Measurements from ENCODE around the gene SLC6A1.

SLC6A1 gene

GRCh38 chr3:10950476-10951294, 41.9 kb upstream of the SLC6A1 start:
- TF ChIP-seq CTCF (IDR thresholded peaks at IDR 0.05; ENCODE audit: insufficient read depth, low read length) (peak; percentile 55), SPI1 (IDR thresholded peaks at IDR 0.05; ENCODE audit: borderline replicate concordance, low read depth) (no peak), REST (IDR thresholded peaks at IDR 0.05; ENCODE audit: insufficient replicate concordance, low read depth) (no peak), GABPA (IDR thresholded peaks at IDR 0.05; ENCODE audit: low read depth) (no peak)

GRCh38 chr3:10951295-10951926, 41.1 kb upstream of the SLC6A1 start:
- Histone ChIP-seq H3K27ac (replicated peaks) (no peak overlapping the region), H3K4me3 (replicated peaks; ENCODE audit: insufficient read depth, low read length) (no peak overlapping the region), H3K27me3 (ENCODE audit: insufficient read depth, poor library complexity, severe bottlenecking) (no peaks in the 10 kb centered on the region)
- DNase-seq (ENCODE audit: low read depth in 1 of 2, low spot score in 1 of 2), result no peak
- no peak for TF ChIP-seq CTCF (IDR thresholded peaks at IDR 0.05; ENCODE audit: insufficient read depth, low read length)
- no peak for TF ChIP-seq REST (IDR thresholded peaks at IDR 0.05; ENCODE audit: insufficient replicate concordance, low read depth)
- no peak for TF ChIP-seq GABPA (IDR thresholded peaks at IDR 0.05; ENCODE audit: low read depth)
- TF ChIP-seq POLR2AphosphoS5 (IDR thresholded peaks at IDR 0.05; ENCODE audit: low read depth), result no peak
- no peak for TF ChIP-seq SPI1 (IDR thresholded peaks at IDR 0.05; ENCODE audit: borderline replicate concordance, low read depth)

More at GRCh38 chr3:10950476-10951294, 41.9 kb upstream of the SLC6A1 start:
- DNase-seq (ENCODE audit: low read depth in 1 of 2, low spot score in 1 of 2), result peak in 1 of 2 experiments; percentile 14
- H3K27ac ChIP-seq (replicated peaks), result no peak overlapping the region
- no peak overlapping the region for H3K4me3 ChIP-seq (replicated peaks; ENCODE audit: insufficient read depth, low read length)
- H3K27me3 ChIP-seq (ENCODE audit: insufficient read depth, poor library complexity, severe bottlenecking), result no peaks in the 10 kb centered on the region

- TF ChIP-seq CTCF (IDR thresholded peaks at IDR 0.05; ENCODE audit: insufficient read depth, low read length), result no peak
- no peak for TF ChIP-seq REST (IDR thresholded peaks at IDR 0.05; ENCODE audit: insufficient replicate concordance, low read depth)
- no peak for TF ChIP-seq GABPA (IDR thresholded peaks at IDR 0.05; ENCODE audit: low read depth)
- no peak for TF ChIP-seq SPI1 (IDR thresholded peaks at IDR 0.05; ENCODE audit: borderline replicate concordance, low read depth)
- no peak for TF ChIP-seq POLR2AphosphoS5 (IDR thresholded peaks at IDR 0.05; ENCODE audit: low read depth)
- no peak for DNase-seq (ENCODE audit: low read depth in 1 of 2, low spot score in 1 of 2)
- no peak overlapping the region for H3K4me3 ChIP-seq (replicated peaks; ENCODE audit: insufficient read depth, low read length)
- no peak overlapping the region for H3K27ac ChIP-seq (replicated peaks)
- H3K27me3 ChIP-seq (ENCODE audit: insufficient read depth, poor library complexity, severe bottlenecking), result no peaks in the 10 kb centered on the region
These were observed 40.0 kb upstream of the SLC6A1 start for GRCh38 chr3:10952525-10952924.

Data from HL-60 (cell line).